ENCODE measurements around the gene DOCK3. TPM values are rescaled to one million over a fixed set of nuclear protein-coding genes. Genes with fewer than 3 reads are reported as not detected.
A peak's percentile ranks its signal among the peaks of the same experiment; 100 is the strongest.

The DOCK3 gene
- total RNA-seq, 1 experiment from 2014 or later: 8.3 TPM

DNA sequence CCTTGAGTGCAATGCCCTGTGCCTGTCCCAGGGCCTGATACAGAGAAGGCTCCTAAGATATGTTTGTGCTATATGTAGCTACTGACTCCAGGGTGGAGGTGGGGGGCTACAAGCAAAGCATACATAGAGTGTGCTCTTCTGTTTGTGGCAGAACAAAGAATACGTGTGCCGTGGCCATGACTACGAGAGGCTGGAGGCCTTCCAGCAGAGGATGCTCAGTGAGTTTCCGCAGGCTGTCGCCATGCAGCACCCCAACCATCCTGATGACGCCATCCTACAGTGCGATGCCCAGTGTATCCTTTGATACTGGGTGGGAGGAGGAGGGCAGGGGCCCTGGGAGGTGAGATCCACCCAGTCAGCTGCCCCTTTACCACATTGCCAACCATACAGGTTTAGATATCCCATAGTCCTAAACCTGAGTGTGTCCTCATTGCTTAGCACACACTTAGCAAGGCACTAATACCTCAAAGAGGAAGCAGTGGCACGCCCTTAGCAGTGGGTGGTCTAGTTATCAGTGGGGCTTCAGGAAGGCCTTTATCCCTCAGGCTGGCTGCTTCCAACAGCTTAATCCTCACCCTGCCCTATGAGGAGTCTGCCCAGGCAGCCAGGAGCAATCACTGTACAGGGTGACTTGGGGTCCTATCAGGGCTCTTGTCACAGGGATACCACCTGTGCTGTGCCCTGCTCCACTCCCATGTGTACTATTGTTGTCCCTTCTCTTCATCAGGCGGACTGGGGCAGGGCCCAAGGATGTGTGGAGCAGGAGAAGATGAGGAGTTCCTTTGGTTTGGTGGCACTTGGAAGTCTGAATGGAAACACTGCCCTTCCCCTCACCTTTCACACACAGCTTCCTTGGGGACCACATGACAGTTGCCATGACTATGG lies 680.2 kb downstream of the DOCK3 start:
- DNase-seq: no peak
- H3K27me3 ChIP-seq (ENCODE audit: insufficient read depth, low read length): no peaks in the 10 kb centered on the region
- H2AK5ac ChIP-seq (ENCODE audit: insufficient read length, low read length): no peak overlapping the region
- no peaks in the 10 kb centered on the region for H3K23me2 ChIP-seq (ENCODE audit: insufficient read length, low read depth, low read length, poor library complexity, severe bottlenecking)
- H3K79me2 ChIP-seq (ENCODE audit: insufficient read depth, low read length): no peaks in the 10 kb centered on the region
- Mint-ChIP-seq H3K27ac (peak overlapping the region in 2 of 3 experiments; percentile 52 to 55; a peak in 3 of 7 replicates), H3K4me3 (no peak overlapping the region), H3K4me1 (peaks cover 0 to 7% of the 10 kb centered on the region in 2 experiments; a peak in 2 of 4 replicates), H3K9me3 (no peaks in the 10 kb centered on the region), H3K27me3 (ENCODE audit: low read depth) (no peaks in the 10 kb centered on the region), H3K36me3 (ENCODE audit: insufficient read depth in 1 of 3, low read depth in 3 of 3) (peaks cover 0 to 17% (median 0%) of the 10 kb centered on the region in 3 experiments; a peak in 2 of 7 replicates)
- H2BK5ac ChIP-seq (ENCODE audit: insufficient read length, low read length): no peak overlapping the region
- no peak overlapping the region for H3T11ph ChIP-seq (ENCODE audit: low read length)
- no peak overlapping the region for H3K27ac ChIP-seq (ENCODE audit: insufficient read length, low read depth, low read length)
- no peak overlapping the region for H3K4me2 ChIP-seq (ENCODE audit: insufficient read depth, insufficient read length, low read length)
- H3K23ac ChIP-seq (ENCODE audit: insufficient read length, low read depth, low read length): no peak overlapping the region
- no peak overlapping the region for H2BK120ac ChIP-seq (ENCODE audit: low read depth, low read length, poor library complexity, severe bottlenecking)
- TF ChIP-seq, protein P1, sequence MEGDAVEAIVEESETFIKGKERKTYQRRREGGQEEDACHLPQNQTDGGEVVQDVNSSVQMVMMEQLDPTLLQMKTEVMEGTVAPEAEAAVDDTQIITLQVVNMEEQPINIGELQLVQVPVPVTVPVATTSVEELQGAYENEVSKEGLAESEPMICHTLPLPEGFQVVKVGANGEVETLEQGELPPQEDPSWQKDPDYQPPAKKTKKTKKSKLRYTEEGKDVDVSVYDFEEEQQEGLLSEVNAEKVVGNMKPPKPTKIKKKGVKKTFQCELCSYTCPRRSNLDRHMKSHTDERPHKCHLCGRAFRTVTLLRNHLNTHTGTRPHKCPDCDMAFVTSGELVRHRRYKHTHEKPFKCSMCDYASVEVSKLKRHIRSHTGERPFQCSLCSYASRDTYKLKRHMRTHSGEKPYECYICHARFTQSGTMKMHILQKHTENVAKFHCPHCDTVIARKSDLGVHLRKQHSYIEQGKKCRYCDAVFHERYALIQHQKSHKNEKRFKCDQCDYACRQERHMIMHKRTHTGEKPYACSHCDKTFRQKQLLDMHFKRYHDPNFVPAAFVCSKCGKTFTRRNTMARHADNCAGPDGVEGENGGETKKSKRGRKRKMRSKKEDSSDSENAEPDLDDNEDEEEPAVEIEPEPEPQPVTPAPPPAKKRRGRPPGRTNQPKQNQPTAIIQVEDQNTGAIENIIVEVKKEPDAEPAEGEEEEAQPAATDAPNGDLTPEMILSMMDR (conservative IDR thresholded peaks at IDR 0.05): no peak
- H2BK12ac ChIP-seq (ENCODE audit: insufficient read length, low read depth, low read length): no peak overlapping the region
- no peaks in the 10 kb centered on the region for H3K79me1 ChIP-seq (ENCODE audit: insufficient read depth, low read depth, low read length, poor library complexity, severe bottlenecking)
- H4K20me1 ChIP-seq (ENCODE audit: control insufficient read depth, insufficient read depth, insufficient read length): no peaks in the 10 kb centered on the region
- H3K9me3 ChIP-seq (ENCODE audit: control insufficient read depth, low read depth, low read length): no peaks in the 10 kb centered on the region
- no peak overlapping the region for H3K14ac ChIP-seq (ENCODE audit: insufficient read depth, low read length)
- H2BK20ac ChIP-seq (ENCODE audit: low read depth, low read length, poor library complexity, severe bottlenecking): no peak overlapping the region
- no peak overlapping the region for H3K4ac ChIP-seq (ENCODE audit: low read depth, low read length)
- no peak overlapping the region for H3K9ac ChIP-seq (ENCODE audit: extremely low read depth, insufficient read length, low read length)
- no peaks in the 10 kb centered on the region for H3K4me1 ChIP-seq (ENCODE audit: insufficient read depth, low read length)
- no peak overlapping the region for H2AFZ ChIP-seq (ENCODE audit: low read length)
- H4K8ac ChIP-seq (replicated peaks; ENCODE audit: insufficient read length, low read depth, low read length): no peak overlapping the region
- H3K56ac ChIP-seq (ENCODE audit: insufficient read length, low read depth, low read length): no peak overlapping the region
- H3K18ac ChIP-seq (ENCODE audit: insufficient read length, low read depth, low read length): no peak overlapping the region
- no peak overlapping the region for H4K5ac ChIP-seq (ENCODE audit: insufficient read length, low read depth, low read length)
- H4K91ac ChIP-seq (ENCODE audit: insufficient read length, low read depth, low read length): no peak overlapping the region
- H2BK15ac ChIP-seq (ENCODE audit: low read depth, low read length): no peak overlapping the region
- WGBS (ENCODE audit: extremely low coverage, insufficient read length, low lambda C conversion rate): no CpG with 5 or more reads among the region's 9 CpGs

Measured in H9 (cell line).